Measurements from ENCODE around the gene SLC37A4.

SLC37A4 gene

DNA sequence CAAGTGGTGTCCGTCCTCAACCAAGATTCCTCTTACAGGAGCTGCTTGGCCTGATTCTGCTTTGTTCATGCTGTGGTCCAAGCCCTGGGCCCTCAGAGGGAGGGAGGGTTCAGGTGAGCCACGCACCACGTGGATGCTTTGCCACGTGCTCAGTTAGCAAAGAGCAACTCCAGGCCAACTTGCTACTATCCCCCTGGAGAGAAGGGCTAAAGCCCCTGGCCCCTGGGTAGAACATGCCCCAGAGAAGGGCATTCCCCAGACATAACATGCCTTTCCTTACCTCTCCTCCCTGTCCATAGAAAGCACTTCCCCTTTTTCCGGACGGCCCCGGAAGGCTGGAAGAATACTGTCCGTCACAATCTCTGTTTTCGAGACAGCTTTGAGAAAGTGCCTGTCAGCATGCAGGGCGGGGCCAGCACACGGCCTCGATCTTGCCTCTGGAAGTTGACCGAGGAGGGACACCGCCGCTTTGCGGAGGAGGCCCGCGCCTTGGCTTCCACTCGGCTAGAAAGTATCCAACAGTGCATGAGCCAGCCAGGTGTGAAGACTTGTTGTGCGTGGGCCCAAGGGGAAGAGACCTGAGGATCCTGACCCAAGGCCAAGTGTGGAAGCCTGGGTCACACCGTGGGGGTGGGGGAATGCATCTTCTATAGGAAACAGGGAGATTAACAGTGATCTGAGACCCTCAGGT lies 50.3 kb downstream of the SLC37A4 start:
- FAIRE-seq, result no peak
- no peak for DNase-seq (ENCODE audit: insufficient read length, low spot score)

DNA sequence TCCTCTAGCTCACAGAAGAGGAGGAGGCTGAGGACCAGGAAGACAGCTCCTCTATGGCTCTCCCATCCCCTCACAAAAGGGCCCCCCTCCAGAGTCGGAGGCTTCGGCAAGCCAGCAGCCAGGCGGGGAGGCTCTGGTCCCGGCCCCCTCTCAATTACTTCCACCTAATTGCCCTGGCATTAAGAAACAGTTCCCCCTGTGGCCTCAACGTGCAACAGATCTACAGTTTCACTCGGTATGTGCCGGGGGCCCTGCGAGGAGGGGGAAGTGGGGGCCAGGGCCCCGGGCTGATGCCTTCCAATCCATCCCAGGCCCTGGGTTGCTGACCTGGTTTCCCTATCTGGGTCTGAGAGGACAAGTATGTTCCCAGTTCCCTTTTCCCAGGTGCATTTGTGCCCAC lies 51.2 kb downstream of the SLC37A4 start:
- FAIRE-seq, result no peak
- DNase-seq (ENCODE audit: insufficient read length, low spot score), result no peak

DNA sequence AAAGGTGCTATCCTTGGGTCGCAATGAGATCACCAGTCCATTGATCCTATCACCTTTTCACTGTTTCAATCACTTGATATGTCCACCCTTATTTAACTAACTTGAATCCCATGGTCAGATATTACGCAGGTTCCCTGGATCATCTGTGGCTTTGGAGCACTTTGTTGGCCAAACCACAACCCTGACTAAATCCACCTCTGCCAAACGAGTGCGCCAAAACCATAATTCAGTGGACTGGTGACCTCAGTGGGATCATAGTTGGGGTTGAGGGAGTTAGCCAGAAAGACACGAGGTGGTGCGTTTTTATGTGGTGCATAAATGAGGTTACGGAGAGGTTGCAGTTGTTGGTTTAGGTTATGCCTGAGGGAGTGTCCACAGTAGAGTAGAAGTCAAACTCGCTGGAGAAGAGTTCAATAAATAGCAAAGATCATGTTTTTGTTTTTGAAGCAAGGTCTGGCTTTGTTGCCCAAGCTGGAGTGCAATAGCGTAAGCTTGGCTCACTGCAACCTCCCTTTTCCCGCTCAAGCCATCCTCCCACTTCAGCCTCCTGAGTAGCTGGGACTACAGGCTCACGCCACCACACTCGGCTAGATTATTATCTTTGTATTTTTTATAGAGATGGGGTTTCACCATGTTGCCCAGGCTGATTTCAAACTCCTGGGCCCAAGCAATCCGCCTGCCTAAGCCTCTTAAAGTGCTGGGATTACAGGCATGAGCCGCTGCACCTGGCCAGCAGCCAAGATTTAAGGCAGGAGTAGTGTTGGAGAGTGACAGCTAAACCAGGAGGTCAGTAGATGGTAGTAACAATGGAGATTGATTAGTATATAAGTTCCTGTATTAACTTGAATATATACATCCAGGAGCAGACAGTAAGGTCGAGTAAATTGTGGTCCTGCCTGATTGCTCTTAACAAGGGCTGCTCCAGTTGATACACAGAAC lies 54.6 kb downstream of the SLC37A4 start:
- DNase-seq (ENCODE audit: insufficient read length, low spot score), result no peak
- peak; percentile 23 for FAIRE-seq
